Ishikawa (cell line): ENCODE measurements around the gene MARK3.

Source experiments
- CEBPB ChIP-seq: IDR thresholded peaks from 2 replicates; pipeline ENCODE4 v1.6.1; 2012
- CREB1 ChIP-seq: IDR thresholded peaks from 2 replicates; pipeline ENCODE4 v1.6.1; 2012; ENCODE audit warnings: low read depth
- EGR1 ChIP-seq: IDR thresholded peaks from 2 replicates; pipeline ENCODE4 v1.6.1; 2012
- EP300 ChIP-seq: IDR thresholded peaks from 2 replicates; pipeline ENCODE4 v1.6.1; 2012; ENCODE audit warnings: borderline replicate concordance
- FOXM1 ChIP-seq: IDR thresholded peaks from 2 replicates; pipeline ENCODE4 v1.6.1; 2012; ENCODE audit warnings: low read depth, borderline replicate concordance
- MAX ChIP-seq: IDR thresholded peaks from 2 replicates; pipeline ENCODE4 v1.6.1; 2012
- NFIC ChIP-seq: IDR thresholded peaks from 2 replicates; pipeline ENCODE4 v1.6.1; 2012
- RAD21 ChIP-seq: IDR thresholded peaks from 2 replicates; pipeline ENCODE4 v1.6.1; 2012; ENCODE audit warnings: low read depth
- TAF1 ChIP-seq: IDR thresholded peaks from 2 replicates; pipeline ENCODE4 v1.6.1; 2012; ENCODE audit warnings: low read depth, mild to moderate bottlenecking
- TF ChIP-seq, protein P1 (sequence below): IDR thresholded peaks from 2 replicates; pipeline ENCODE4 v1.6.1; 2012; ENCODE audit warnings: low read depth, mild to moderate bottlenecking

DNA sequence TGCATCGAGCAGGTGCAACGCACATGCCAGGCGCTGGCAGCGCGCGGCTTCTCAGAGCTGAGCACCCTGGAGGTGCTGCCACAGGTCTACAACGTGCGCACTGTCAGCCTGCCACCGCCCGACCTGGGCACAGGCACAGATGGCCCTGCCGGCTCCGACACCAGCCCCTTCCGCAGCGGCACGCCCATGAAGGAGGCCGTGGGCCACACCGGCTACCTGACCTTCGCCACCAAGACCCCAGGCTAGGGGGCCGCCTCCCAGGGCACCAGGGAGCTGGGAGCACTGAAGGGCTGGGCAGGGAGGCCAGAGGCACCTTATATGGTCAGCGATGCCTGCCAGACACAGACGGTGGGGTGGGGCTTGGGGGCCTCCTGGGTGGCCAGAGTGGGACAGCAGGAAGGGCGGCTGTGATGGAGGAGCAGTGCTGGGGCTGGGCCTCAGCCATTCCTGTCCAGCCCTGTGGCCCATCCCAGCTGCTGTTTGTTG is 149.4 kb downstream of the MARK3 start:
- TF ChIP-seq TAF1 (no peak), EP300 (no peak), CREB1 (no peak), MAX (no peak), FOXM1 (no peak), NFIC (no peak), EGR1 (no peak), CEBPB (no peak), RAD21 (no peak)
- TF ChIP-seq, protein P1, sequence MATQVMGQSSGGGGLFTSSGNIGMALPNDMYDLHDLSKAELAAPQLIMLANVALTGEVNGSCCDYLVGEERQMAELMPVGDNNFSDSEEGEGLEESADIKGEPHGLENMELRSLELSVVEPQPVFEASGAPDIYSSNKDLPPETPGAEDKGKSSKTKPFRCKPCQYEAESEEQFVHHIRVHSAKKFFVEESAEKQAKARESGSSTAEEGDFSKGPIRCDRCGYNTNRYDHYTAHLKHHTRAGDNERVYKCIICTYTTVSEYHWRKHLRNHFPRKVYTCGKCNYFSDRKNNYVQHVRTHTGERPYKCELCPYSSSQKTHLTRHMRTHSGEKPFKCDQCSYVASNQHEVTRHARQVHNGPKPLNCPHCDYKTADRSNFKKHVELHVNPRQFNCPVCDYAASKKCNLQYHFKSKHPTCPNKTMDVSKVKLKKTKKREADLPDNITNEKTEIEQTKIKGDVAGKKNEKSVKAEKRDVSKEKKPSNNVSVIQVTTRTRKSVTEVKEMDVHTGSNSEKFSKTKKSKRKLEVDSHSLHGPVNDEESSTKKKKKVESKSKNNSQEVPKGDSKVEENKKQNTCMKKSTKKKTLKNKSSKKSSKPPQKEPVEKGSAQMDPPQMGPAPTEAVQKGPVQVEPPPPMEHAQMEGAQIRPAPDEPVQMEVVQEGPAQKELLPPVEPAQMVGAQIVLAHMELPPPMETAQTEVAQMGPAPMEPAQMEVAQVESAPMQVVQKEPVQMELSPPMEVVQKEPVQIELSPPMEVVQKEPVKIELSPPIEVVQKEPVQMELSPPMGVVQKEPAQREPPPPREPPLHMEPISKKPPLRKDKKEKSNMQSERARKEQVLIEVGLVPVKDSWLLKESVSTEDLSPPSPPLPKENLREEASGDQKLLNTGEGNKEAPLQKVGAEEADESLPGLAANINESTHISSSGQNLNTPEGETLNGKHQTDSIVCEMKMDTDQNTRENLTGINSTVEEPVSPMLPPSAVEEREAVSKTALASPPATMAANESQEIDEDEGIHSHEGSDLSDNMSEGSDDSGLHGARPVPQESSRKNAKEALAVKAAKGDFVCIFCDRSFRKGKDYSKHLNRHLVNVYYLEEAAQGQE = no peak
